ENCODE measurements around the gene CLDN20.

Gene CLDN20

GRCh38 chr6:155272353-155273232, 8.8 kb downstream of the CLDN20 start:
- H3K27ac Mint-ChIP-seq, result no peak overlapping the region
- no peaks in the 10 kb centered on the region for H3K27me3 Mint-ChIP-seq
- no peak for ATAC-seq
- H3K4me3 Mint-ChIP-seq, result no peak overlapping the region
- peaks cover 18% of the 10 kb centered on the region for H3K4me1 Mint-ChIP-seq
- DNase-seq, result no peak
- no peaks in the 10 kb centered on the region for H3K9me3 Mint-ChIP-seq

DNA sequence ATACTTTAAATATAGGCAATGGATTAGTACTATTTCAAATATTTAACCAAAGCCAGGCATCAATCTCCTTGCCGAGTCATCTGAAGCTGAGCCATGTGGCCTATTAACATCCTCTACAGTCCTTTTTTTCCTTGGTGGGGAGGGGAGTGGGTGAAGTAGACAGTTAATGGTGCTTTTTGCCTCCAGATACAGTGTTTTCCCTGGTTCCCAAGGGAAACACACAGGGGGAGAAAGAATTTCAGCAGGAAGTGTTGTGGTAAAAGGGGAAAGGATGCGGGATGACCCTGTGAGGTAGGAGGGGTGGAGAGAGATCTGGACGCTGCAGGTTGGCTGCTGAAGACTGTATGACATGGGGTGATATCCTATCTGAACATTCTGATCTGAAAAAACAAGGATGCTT, 9.6 kb downstream of the CLDN20 start:
- ATAC-seq, result no peak
- H3K4me1 Mint-ChIP-seq, result peaks cover 11% of the 10 kb centered on the region
- no peak overlapping the region for H3K27ac Mint-ChIP-seq
- no peaks in the 10 kb centered on the region for H3K27me3 Mint-ChIP-seq
- DNase-seq, result no peak
- H3K9me3 Mint-ChIP-seq, result no peaks in the 10 kb centered on the region
- no peak overlapping the region for H3K4me3 Mint-ChIP-seq

DNA sequence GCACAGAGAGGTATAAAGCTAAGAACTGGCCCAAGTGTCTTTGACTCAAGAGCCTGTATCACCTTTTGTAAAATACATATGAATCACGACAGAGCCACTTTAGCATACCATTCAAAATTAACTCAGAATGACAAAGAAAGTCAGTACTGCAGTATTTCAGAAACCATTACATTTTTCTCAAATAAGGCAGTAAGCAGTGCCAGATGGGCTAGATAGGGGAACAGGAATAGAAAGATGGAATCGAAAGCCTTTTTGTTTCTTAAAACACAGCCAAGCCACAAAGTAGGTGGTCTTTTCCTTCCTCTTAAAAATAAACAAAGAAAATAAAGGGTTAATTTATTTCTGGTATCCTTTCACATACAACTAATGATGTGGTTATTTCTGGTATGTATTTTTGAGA, 10.3 kb downstream of the CLDN20 start:
- no peak for ATAC-seq
- Mint-ChIP-seq H3K27me3 (no peaks in the 10 kb centered on the region), H3K27ac (no peak overlapping the region), H3K9me3 (no peaks in the 10 kb centered on the region), H3K4me1 (peaks cover 11% of the 10 kb centered on the region), H3K4me3 (no peak overlapping the region)
- DNase-seq, result no peak

- Mint-ChIP-seq H3K27me3 (no peaks in the 10 kb centered on the region), H3K27ac (no peak overlapping the region), H3K4me3 (no peak overlapping the region), H3K9me3 (no peaks in the 10 kb centered on the region), H3K4me1 (peaks cover 11% of the 10 kb centered on the region)
- ATAC-seq, result no peak
- DNase-seq, result no peak
Measured at GRCh38 chr6:155274533-155274932, 10.7 kb downstream of the CLDN20 start.

DNA sequence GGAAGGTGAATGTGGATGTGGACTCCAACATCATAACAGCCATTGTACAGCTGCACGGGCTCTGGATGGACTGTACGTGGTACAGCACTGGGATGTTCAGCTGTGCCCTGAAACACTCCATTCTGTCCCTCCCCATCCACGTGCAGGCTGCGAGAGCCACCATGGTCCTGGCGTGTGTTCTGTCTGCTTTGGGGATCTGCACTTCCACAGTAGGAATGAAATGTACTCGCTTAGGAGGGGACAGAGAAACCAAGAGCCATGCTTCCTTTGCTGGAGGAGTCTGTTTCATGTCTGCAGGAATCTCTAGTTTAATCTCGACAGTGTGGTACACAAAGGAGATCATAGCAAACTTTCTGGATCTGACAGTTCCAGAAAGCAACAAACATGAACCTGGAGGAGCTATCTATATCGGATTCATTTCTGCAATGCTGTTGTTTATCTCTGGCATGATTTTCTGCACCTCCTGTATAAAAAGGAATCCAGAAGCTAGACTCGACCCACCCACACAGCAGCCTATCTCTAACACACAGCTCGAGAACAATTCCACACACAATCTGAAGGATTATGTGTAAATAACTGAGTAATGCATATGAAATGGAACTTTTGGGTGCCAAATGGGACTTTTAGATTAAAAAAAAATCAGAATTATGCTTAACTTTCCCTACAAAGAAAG, 12.1 kb downstream of the CLDN20 start:
- ATAC-seq (no peak), DNase-seq (no peak)
- H3K4me3 Mint-ChIP-seq, result no peak overlapping the region
- H3K9me3 Mint-ChIP-seq, result no peaks in the 10 kb centered on the region
- no peak overlapping the region for H3K27ac Mint-ChIP-seq
- peaks cover 6% of the 10 kb centered on the region for H3K4me1 Mint-ChIP-seq
- H3K27me3 Mint-ChIP-seq, result no peaks in the 10 kb centered on the region

DNA sequence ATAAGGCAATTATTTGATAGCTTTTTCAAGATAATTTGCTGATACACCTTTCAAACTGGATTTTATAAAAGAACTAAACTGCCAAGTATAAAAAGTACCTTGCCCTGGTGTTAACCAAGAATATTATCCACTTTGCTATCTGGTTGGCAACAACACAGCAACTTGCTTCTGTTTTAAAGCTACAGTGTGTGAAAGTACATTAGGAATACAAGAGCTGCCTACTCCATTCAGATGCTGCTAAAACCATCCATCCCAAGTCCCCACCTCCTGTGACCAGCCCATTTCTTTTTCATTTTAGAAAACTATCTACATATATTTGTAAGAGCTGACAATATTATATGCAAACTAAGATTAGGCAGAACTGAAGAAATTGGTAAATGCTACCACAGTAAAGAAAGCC, 12.8 kb downstream of the CLDN20 start:
- Mint-ChIP-seq H3K4me3 (no peak overlapping the region), H3K4me1 (peaks cover 6% of the 10 kb centered on the region), H3K27ac (no peak overlapping the region), H3K27me3 (no peaks in the 10 kb centered on the region), H3K9me3 (no peaks in the 10 kb centered on the region)
- ATAC-seq (no peak), DNase-seq (no peak)

DNA sequence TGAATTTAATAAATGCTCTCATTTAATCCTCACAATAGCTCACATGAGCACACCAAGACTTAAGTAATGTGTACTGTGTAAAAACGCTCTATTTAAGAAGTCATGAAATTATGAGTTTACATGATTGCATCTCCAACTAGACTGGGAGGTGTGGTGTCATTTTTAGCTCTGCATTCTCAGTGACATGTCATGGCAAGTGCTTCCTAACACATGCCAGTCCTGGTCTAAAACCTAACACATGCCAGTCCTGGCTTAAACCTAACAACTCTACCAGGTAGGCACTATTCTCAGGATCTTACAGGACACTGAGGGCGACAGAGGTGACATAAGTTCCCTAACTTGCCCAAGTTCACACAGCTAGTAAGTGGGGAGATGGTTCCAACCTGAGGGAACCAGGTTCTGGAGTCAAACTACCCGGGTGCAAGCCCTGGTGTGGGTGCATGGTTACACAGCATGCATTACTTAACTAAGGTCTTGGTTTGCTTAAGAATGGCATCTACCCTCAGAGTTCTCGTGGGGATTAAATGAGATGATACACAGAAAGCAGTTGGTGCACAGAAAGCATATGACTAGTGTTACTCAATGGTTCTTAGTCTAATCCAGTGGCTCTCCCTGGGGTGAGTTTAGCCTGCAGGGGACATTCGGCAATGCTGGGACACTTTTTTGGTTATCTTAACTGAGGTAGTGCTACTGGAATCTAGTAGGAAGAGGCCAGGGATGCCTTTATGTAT, 14.7 kb downstream of the CLDN20 start:
- Mint-ChIP-seq H3K27me3 (no peaks in the 10 kb centered on the region), H3K4me1 (peaks cover 3% of the 10 kb centered on the region), H3K9me3 (no peaks in the 10 kb centered on the region), H3K27ac (peak overlapping the region in 1 of 2 donors; percentile 6), H3K4me3 (no peak overlapping the region)
- no peak for ATAC-seq
- DNase-seq, result no peak

DNA sequence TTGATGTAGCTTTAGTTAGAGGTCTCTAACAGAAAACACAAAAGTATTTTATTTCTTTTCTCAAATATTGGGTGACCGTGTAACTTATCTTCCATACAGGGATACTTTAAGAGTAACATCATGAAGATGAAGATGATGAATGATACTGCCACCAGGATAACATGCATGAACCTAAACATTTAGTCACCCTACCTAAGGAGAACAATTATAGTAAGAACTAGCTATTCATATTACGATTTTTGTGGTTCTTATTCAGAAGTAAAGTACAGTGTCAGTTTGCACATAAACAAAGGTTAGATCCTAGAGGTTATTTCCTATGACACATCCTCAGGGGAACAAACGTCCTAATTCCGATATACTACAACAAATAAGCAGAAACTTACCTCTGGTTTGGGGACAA, 21.0 kb downstream of the CLDN20 start:
- Mint-ChIP-seq H3K27me3 (no peaks in the 10 kb centered on the region), H3K4me1 (no peaks in the 10 kb centered on the region), H3K9me3 (no peaks in the 10 kb centered on the region), H3K27ac (no peak overlapping the region), H3K4me3 (no peak overlapping the region)
- ATAC-seq, result no peak
- no peak for DNase-seq

GRCh38 chr6:155287762-155288161, 23.9 kb downstream of the CLDN20 start:
- Mint-ChIP-seq H3K4me3 (no peak overlapping the region), H3K9me3 (no peaks in the 10 kb centered on the region), H3K27me3 (no peaks in the 10 kb centered on the region), H3K27ac (no peak overlapping the region), H3K4me1 (peaks cover 9% of the 10 kb centered on the region)
- ATAC-seq (no peak), DNase-seq (no peak)

DNA sequence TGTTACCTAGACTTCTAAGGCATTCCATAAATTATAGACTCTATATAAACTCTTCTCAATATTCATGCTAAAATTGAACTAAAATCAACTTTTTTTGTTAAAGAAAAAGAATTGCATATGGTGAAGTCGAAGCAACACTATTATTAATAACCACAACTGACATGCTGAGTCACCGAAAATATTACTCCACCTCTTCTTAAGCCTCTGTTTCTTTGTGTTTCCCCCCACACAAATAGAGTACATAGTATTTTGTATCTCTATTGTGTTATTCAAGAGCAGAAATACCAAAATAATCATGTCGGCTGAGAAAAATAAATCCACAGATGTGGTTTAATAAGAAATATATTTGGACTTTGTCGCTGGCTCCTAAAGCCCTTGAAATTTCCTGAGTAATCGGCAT, 26.7 kb downstream of the CLDN20 start:
- Mint-ChIP-seq H3K9me3 (no peaks in the 10 kb centered on the region), H3K27me3 (no peaks in the 10 kb centered on the region), H3K27ac (no peak overlapping the region), H3K4me3 (no peak overlapping the region), H3K4me1 (peaks cover 9% of the 10 kb centered on the region)
- DNase-seq (no peak), ATAC-seq (no peak)

DNA sequence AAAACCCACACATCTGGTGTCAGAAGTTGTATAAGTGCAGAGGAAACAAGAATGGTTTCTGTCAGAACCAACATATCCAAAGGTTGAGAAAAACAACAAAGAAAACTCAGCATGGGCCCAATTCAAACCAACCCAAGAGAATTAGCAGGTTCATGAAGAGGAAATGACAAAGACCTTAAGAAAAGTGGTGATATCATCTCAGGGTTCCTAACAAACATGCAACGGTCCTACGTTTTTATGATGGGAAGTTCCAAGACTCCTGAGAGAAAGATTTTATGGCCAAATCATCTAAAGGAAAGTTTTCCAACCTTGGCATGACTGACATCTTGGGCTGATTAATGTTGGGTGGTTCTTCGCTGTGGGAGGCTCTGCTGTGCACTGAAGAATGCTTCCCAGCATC, 27.5 kb downstream of the CLDN20 start:
- H3K4me3 Mint-ChIP-seq, result no peak overlapping the region
- no peak for DNase-seq
- H3K27me3 Mint-ChIP-seq, result no peaks in the 10 kb centered on the region
- no peak for ATAC-seq
- H3K9me3 Mint-ChIP-seq, result no peaks in the 10 kb centered on the region
- H3K4me1 Mint-ChIP-seq, result peaks cover 9% of the 10 kb centered on the region
- no peak overlapping the region for H3K27ac Mint-ChIP-seq

DNA sequence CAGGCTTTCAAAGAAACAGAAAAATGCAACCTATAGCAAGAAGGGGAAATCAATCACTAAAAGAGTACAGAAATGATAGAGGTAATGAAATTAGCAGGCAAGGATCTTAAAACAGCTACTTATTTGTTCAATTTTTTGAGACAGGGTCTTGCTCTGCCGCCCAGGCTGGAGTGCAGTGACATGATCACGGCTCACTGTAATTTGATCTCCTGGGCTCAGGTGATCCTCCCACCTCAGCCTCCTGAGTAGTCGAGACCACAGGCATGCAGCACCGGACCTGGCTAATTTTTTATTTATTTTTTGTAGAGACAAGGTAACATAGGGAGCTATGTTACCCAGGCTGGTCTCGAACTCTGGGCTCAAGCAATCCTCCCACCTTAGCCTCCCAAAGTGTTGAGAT, 28.9 kb downstream of the CLDN20 start:
- Mint-ChIP-seq H3K27ac (no peak overlapping the region), H3K27me3 (no peaks in the 10 kb centered on the region), H3K9me3 (no peaks in the 10 kb centered on the region), H3K4me3 (no peak overlapping the region), H3K4me1 (peaks cover 9% of the 10 kb centered on the region)
- DNase-seq (no peak), ATAC-seq (no peak)

DNA sequence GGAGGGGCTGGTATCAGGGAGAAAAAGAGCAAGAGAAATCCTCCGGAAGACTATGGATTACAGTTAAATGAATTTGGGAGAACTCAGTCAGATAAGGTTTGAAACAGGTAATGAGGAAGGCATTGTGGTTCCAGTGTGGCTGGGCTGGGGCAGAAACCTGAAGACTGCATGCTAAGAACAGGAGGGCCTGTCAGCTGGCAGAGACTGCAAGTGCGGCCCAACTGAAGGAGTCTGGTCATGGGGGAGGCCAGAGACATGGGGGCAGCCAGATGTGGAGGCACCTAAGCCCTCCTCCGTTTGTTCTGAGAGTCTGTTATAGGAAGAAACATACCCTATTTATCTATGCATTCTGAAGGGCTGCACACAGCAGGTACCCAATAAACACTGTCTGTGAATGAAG, 33.9 kb downstream of the CLDN20 start:
- H3K4me3 Mint-ChIP-seq, result no peak overlapping the region
- H3K4me1 Mint-ChIP-seq, result no peaks in the 10 kb centered on the region
- no peak for DNase-seq
- H3K27me3 Mint-ChIP-seq, result no peaks in the 10 kb centered on the region
- no peaks in the 10 kb centered on the region for H3K9me3 Mint-ChIP-seq
- H3K27ac Mint-ChIP-seq, result peak overlapping the region in 1 of 2 donors; percentile 1
- no peak for ATAC-seq

- H3K27me3 Mint-ChIP-seq, result no peaks in the 10 kb centered on the region
- no peak for ATAC-seq
- no peaks in the 10 kb centered on the region for H3K4me1 Mint-ChIP-seq
- no peak overlapping the region for H3K27ac Mint-ChIP-seq
- H3K9me3 Mint-ChIP-seq, result no peaks in the 10 kb centered on the region
- H3K4me3 Mint-ChIP-seq, result no peak overlapping the region
- no peak for DNase-seq
Measured at GRCh38 chr6:155301867-155302266, 38.1 kb downstream of the CLDN20 start.

DNA sequence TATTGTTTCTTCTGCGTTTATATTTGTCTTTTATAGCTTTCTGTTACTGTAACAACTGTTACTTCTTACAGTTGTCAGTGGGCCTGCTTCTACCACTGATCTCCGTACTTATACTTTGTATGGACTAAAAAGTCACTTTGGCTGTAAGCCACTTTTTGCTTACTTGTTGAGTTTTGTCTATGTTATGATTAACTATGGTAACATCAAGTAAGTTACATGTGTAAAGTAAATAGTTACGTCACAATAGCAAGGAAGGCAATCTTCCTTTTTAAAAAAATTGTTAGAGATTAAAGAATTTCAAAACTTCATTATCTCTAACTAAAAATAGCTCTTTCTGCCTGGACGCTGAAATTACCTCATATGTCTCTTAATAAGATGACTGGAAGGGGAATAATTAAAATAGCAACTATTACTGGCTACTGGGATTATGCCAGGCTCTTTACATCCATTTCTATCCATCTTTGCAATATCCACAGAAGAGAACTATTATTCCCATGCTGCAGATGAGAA, 39.6 kb downstream of the CLDN20 start:
- no peaks in the 10 kb centered on the region for H3K9me3 Mint-ChIP-seq
- ATAC-seq (no peak), DNase-seq (no peak)
- H3K4me3 Mint-ChIP-seq, result no peak overlapping the region
- no peaks in the 10 kb centered on the region for H3K27me3 Mint-ChIP-seq
- no peak overlapping the region for H3K27ac Mint-ChIP-seq
- H3K4me1 Mint-ChIP-seq, result peaks cover 5% of the 10 kb centered on the region

DNA sequence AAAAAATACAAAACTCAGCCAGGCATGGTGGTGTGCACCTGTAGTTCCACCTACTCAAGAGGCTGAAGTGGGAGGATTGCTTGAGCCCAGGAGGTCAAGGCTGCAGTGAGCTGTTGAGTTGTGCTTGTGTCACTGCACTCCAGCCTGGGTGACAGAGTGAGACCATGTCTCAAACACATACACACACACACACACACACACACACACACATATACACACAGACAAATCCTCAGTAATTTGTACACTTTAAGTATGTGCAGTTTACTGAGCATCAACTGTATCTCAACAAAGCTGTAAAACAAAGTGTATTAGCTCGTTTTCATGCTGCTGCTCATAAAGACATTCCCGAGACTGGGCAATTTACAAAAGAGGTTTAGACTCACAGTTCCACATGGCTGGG, 43.1 kb downstream of the CLDN20 start:
- H3K9me3 Mint-ChIP-seq, result no peaks in the 10 kb centered on the region
- H3K4me1 Mint-ChIP-seq, result peaks cover 24% of the 10 kb centered on the region
- H3K27me3 Mint-ChIP-seq, result no peaks in the 10 kb centered on the region
- H3K27ac Mint-ChIP-seq, result no peak overlapping the region
- ATAC-seq (peak; percentile 59), DNase-seq (no peak)
- no peak overlapping the region for H3K4me3 Mint-ChIP-seq

All from stimulated activated naive CD8-positive, alpha-beta T cell treated with anti-CD3 and anti-CD28 coated beads, Interleukin-15, amount 100 ng/mL, for 72 hours (primary cell).